Measurements from ENCODE around the gene PPP6R2. TPM values are rescaled to one million over a fixed set of nuclear protein-coding genes. Genes with fewer than 3 reads are reported as not detected.
"Not testable (repeated sequence)": the region's sequence is repeated elsewhere in the genome, so short reads cannot be mapped to it uniquely, and the experiment has no call there.

The PPP6R2 gene
- total and polyA plus RNA-seq, 2 of the 8 experiments (the other 6 are each of a cell fraction or from before 2014, with no cell fraction given): 25.0 to 32.2 TPM

DNA sequence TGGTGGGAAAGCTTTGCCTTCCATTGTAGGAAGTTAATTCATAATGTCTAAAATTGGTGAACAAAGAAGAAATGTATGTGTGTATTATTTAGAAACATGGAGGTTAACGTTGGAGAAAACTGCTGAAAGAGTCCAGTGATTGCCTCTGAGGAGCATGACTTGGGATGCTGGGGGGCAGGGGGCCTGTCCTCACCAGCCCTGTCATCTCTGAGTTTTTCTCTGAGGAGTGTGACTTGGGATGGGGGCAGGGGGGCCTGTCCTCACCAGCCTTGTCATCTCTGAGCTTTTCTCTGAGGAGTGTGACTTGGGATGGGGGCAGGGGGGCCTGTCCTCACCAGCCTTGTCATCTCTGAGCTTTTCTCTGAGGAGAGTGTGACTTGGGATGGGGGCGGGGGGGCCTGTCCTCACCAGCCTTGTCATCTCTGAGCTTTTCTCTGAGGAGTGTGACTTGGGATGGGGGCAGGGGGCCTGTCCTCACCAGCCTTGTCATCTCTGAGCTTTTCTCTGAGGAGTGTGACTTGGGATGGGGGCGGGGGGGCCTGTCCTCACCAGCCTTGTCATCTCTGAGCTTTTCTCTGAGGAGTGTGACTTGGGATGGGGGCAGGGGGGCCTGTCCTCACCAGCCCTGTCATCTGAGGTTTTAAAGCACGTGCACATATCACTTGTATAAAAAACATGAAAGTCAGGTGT lies 54.4 kb downstream of the PPP6R2 start:
- not testable (repeated sequence) for H3K23me2 ChIP-seq (ENCODE audit: low read depth, low read length); H2BK20ac ChIP-seq (ENCODE audit: low read length); H3K79me1 ChIP-seq (ENCODE audit: low read depth, low read length); H3K79me2 ChIP-seq (ENCODE audit: control insufficient read depth in 1 of 2, insufficient read depth in 2 of 2, low read length in 2 of 2); H4K91ac ChIP-seq (replicated peaks; ENCODE audit: insufficient read length, low read length); H3K18ac ChIP-seq (ENCODE audit: extremely low read depth, low read length); H2BK5ac ChIP-seq (ENCODE audit: low read depth, low read length); H3K14ac ChIP-seq (ENCODE audit: insufficient read length); H3K36me3 ChIP-seq (ENCODE audit: control insufficient read depth in 2 of 4, insufficient read depth in 4 of 4, low read length in 3 of 4); H3K27ac ChIP-seq (ENCODE audit: low read depth, low read length); H2AFZ ChIP-seq (ENCODE audit: low read length); DNase-seq (ENCODE audit: low read depth in 1 of 2, low spot score in 2 of 2); H3K4ac ChIP-seq (replicated peaks; ENCODE audit: insufficient read length, low read depth, low read length); H3K27me3 ChIP-seq (replicated peaks in 1 of 4; ENCODE audit: control insufficient read depth in 3 of 4, extremely low read depth in 1 of 4, insufficient read depth in 3 of 4, low read length in 3 of 4); H2AK5ac ChIP-seq (ENCODE audit: low read depth, low read length); H3K9me3 ChIP-seq (ENCODE audit: insufficient read depth in 2 of 2, low read depth in 1 of 2, low read length in 1 of 2); H4K5ac ChIP-seq (ENCODE audit: insufficient read length, low read depth, low read length); H3K4me3 ChIP-seq (ENCODE audit: extremely low read depth in 1 of 4, insufficient read depth in 2 of 4, low read depth in 3 of 4, low read length in 4 of 4); H2BK12ac ChIP-seq (ENCODE audit: low read depth, low read length); H3K23ac ChIP-seq (ENCODE audit: insufficient read length); H3K56ac ChIP-seq (replicated peaks; ENCODE audit: insufficient read length, low read depth, low read length); H2BK15ac ChIP-seq (ENCODE audit: low read length); H2BK120ac ChIP-seq (replicated peaks; ENCODE audit: low read depth, low read length); H4K8ac ChIP-seq (ENCODE audit: extremely low read depth, insufficient read depth, low read length); FAIRE-seq; H4K20me1 ChIP-seq (replicated peaks in 1 of 2; ENCODE audit: control insufficient read depth in 1 of 2, insufficient read depth in 2 of 2, low read length in 2 of 2)
- ChIA-PET CTCF (ENCODE audit: partially characterized antibody) (interaction anchor here (2.0 kb wide), 1 partner anchor 31 kb away, joined by 5 read pairs; no protein-coding TSS in a partner anchor), POLR2A (ENCODE audit: partially characterized antibody) (interaction anchor here (0.6 kb wide), 1 partner anchor 485 kb away, joined by 3 read pairs; no protein-coding TSS in a partner anchor)
- Histone ChIP-seq H3K9ac (replicated peaks in 1 of 4; ENCODE audit: extremely low read depth in 1 of 4, low read depth in 3 of 4, low read length in 3 of 4) (peak overlapping the region in 1 of 4 experiments; percentile 28; a peak in 1 of 7 replicates), H3K4me1 (replicated peaks in 1 of 4; ENCODE audit: control insufficient read depth in 3 of 4, insufficient read depth in 4 of 4, low read length in 3 of 4) (peaks cover 0 to 13% (median 3%) of the 10 kb centered on the region in 4 experiments; a peak in 5 of 7 replicates), H3K4me2 (ENCODE audit: insufficient read depth in 1 of 2, low read depth in 2 of 2, low read length in 2 of 2) (0 out of 4 replicates have a peak overlapping the region, but pooled peaks of 1 of the 2 experiments have one; percentile 17)
- 64% methylated on average over 3 of the region's 4 CpGs; no CpG with 5 or more reads in 1 of the 2 experiments for WGBS, 2 experiments (ENCODE audit: extremely low coverage in 1 of 2, insufficient coverage in 1 of 2, insufficient read length in 1 of 2, insufficient replicate concordance in 2 of 2, low coverage in 1 of 2, low lambda C conversion rate in 2 of 2, missing lambda C conversion rate in 1 of 2)
